Activated CD4-positive, alpha-beta memory T cell treated with anti-CD3 and anti-CD28 coated beads for 36 hours (primary cell): ENCODE results near the gene ARHGAP45. TPM values are rescaled to one million over a fixed set of nuclear protein-coding genes. Genes with fewer than 3 reads are reported as not detected.
A peak's percentile ranks its signal among the peaks of the same experiment; 100 is the strongest.

Experiments used
- CTCF ChIA-PET: fragments of 350-600 bp; sonication (Branson Sonifier 250); formaldehyde crosslinking; loops from one replicate; lab custom pipeline; 2021; ENCODE audit warnings: antibody characterized with exemption, inconsistent platforms; lab: Charles Lee
- POLR2A ChIA-PET: fragments of 350-600 bp; sonication (Branson Sonifier 250); formaldehyde crosslinking; loops from one replicate; lab custom pipeline; 2021; ENCODE audit warnings: antibody characterized with exemption; lab: Charles Lee
- DNase-seq: peaks from one replicate; pipeline ENCODE4 v3.0.0-alpha.2; 2020
- H3K27ac Mint-ChIP-seq: one replicate; pipeline ENCODE4 v1.8.0; 2021; ENCODE audit warnings: mixed read lengths
- H3K27me3 Mint-ChIP-seq: one replicate; pipeline ENCODE4 v1.8.0; 2021; ENCODE audit warnings: mixed read lengths
- H3K36me3 Mint-ChIP-seq: one replicate; pipeline ENCODE4 v1.8.0; 2021; ENCODE audit warnings: mixed read lengths
- H3K4me1 Mint-ChIP-seq: one replicate; pipeline ENCODE4 v1.8.0; 2021; ENCODE audit warnings: low read depth, mixed read lengths
- H3K4me3 Mint-ChIP-seq: one replicate; pipeline ENCODE4 v1.8.0; 2021; ENCODE audit warnings: mild to moderate bottlenecking, mixed read lengths
- H3K9me3 Mint-ChIP-seq: one replicate; pipeline ENCODE4 v1.8.0; 2021; ENCODE audit warnings: mixed read lengths
- intact Hi-C: fragments of 100-400 bp; cut with micrococcal nuclease; formaldehyde crosslinking; loops from one replicate; pipeline ENCODE4 v1.15.1; 2023
- total RNA-seq, 2 experiments: library from RNA; stranded (reverse); gene quantifications; one replicate each; pipeline ENCODE4 v1.2.3, GENCODE V29; 2021

The ARHGAP45 gene
- total RNA-seq, 2 experiments from 2014 or later: 136 to 142 TPM

DNA sequence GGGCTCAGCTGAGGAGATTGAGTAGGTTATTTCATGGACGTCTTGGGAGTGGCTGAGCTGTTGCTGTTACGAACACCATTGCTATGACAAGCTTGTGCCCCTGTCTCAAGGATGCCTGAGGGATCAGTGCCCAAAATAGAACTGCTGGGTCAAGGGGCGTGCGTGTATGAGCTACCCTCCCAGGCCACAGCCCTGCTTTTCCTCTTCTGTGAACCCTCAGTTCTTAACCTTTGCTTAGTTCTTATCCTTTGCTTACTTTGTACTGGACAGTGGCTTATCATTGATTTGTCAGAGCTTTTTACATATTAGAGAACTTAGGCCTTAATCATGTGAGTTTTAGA, 9.0 kb downstream of the ARHGAP45 start:
- ChIA-PET POLR2A (interaction anchor here (0.9 to 3.3 kb wide), 4 partner anchors 9 to 26 kb away, joined by 3 to 18 read pairs (median 6); partner anchors contain the start of gene ARHGAP45), CTCF (interaction anchor here (0.9 to 2.9 kb wide), 6 partner anchors 9 to 191 kb away, joined by 3 to 11 read pairs (median 6); partner anchors contain the start of genes ARHGAP45 and POLR2E)
- Mint-ChIP-seq H3K36me3 (peaks cover 61% of the 10 kb centered on the region), H3K9me3 (no peaks in the 10 kb centered on the region), H3K27me3 (no peaks in the 10 kb centered on the region), H3K27ac (peak overlapping the region; percentile 90), H3K4me3 (peak overlapping the region; percentile 55), H3K4me1 (peaks cover 69% of the 10 kb centered on the region)
- intact Hi-C loops: loop anchor here (2.0 kb wide), 2 partner anchors 19 to 37 kb away; partner anchors contain the start of gene POLR2E
- no peak for DNase-seq

DNA sequence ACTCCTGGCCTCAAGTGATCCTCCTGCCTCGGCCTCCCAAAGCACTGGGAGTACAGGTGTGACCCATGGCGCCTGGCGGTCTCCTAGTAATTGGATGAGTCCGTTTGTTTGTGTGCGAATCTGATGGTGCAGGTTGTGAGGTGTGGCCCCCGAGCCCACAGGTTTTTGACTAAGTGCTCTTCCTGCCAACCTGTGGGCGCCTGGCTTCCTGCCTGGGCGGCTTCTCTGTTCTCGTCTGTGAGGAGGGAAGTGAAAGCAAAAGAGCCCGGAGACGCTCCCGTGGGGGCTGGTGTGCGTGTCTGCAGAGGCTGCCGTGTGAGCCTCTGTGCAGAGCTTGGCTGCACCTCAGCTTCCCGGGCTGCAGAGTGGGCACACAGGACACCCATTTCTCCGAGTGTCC, 10.0 kb downstream of the ARHGAP45 start:
- H3K36me3 Mint-ChIP-seq: peaks cover 62% of the 10 kb centered on the region
- POLR2A ChIA-PET: interaction anchor here (0.6 to 6.7 kb wide), 7 partner anchors 10 to 57 kb away, joined by 3 to 55 read pairs (median 5); partner anchors contain the start of gene ARHGAP45

DNA sequence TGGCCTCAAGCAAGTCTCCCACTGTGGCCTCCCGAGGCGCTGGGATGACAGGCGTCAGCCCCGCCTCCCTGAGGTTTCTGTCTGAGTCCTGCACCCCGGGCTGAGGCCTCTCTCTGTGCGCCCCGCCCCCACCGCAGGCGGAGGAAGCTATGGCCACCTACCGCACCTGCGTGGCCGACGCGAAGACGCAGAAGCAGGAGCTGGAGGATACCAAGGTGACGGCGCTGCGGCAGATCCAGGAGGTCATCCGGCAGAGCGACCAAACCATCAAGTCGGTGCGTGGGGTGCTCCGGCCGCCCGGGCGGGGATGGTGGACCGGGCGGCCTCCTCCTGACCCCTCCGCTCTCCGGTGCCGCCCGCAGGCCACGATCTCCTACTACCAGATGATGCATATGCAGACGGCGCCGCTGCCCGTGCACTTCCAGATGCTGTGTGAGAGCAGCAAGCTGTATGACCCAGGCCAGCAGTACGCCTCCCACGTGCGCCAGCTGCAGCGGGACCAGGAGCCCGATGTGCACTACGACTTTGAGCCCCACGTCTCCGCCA, 12.7 kb downstream of the ARHGAP45 start:
- Mint-ChIP-seq H3K4me1 (peaks cover 63% of the 10 kb centered on the region), H3K27ac (peak overlapping the region; percentile 54), H3K9me3 (no peaks in the 10 kb centered on the region), H3K36me3 (peaks cover 61% of the 10 kb centered on the region), H3K27me3 (no peaks in the 10 kb centered on the region), H3K4me3 (peak overlapping the region; percentile 35)
- intact Hi-C loops: no loop called here
- ChIA-PET CTCF (interaction anchor here (0.6 to 4.8 kb wide), 5 partner anchors 10 to 34 kb away, joined by 3 to 25 read pairs (median 4); partner anchors contain the start of gene ARHGAP45), POLR2A (interaction anchor here (1.4 to 6.7 kb wide), 2 partner anchors 9 to 13 kb away, joined by 5 to 55 read pairs; partner anchors contain the start of gene ARHGAP45)
- DNase-seq: peak; percentile 93

More for the DNA sequence above, 10.0 kb downstream of the ARHGAP45 start:
- H3K9me3 Mint-ChIP-seq: no peaks in the 10 kb centered on the region
- H3K27ac Mint-ChIP-seq: peak overlapping the region; percentile 90
- peak overlapping the region; percentile 68 for H3K4me3 Mint-ChIP-seq
- CTCF ChIA-PET: interaction anchor here (0.6 to 2.9 kb wide), 3 partner anchors 10 to 80 kb away, joined by 3 to 11 read pairs (median 10); partner anchors contain the start of gene ARHGAP45
- intact Hi-C loops: loop anchor here (1.0 to 2.0 kb wide), 7 partner anchors 8 to 56 kb away; partner anchors contain the start of genes GPX4, POLR2E, RNU6-2 and TMEM259
- H3K27me3 Mint-ChIP-seq: no peaks in the 10 kb centered on the region
- peaks cover 68% of the 10 kb centered on the region for H3K4me1 Mint-ChIP-seq
- peak; percentile 96 for DNase-seq

DNA sequence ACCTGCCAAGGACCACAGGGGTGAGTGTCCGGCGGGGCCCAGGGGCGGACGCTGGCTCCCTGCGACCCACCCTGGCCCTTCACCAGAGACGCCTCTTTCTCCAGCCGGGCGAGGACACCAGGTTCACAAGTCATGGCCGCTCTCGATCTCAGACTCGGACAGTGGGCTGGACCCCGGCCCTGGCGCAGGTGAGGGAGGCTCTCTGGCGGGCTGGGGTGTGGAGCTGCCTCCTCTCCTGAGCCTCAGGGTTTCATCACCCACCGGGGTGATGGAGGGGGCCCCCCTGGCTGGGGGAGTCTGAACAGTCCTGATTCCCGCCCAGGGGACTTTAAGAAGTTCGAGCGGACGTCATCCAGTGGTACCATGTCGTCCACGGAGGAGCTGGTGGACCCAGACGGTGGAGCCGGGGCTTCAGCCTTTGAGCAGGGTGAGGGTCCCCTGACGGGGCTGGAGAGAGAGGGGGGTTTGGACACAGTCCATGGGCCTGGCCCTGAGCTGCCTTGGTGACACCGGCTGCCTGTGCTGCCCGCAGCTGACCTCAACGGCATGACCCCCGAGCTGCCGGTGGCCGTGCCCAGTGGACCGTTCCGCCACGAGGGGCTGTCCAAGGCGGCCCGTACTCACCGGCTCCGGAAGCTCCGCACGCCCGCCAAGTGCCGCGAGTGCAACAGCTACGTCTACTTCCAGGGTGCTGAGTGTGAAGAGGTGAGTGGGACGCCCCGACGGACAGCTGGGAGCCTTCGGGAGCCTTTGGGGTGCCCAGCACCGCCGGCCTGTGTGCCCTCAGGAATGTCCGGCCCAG, 13.6 kb downstream of the ARHGAP45 start:
- intact Hi-C loops: no loop called here
- Mint-ChIP-seq H3K36me3 (peaks cover 68% of the 10 kb centered on the region), H3K27me3 (no peaks in the 10 kb centered on the region), H3K9me3 (no peaks in the 10 kb centered on the region), H3K4me3 (no peak overlapping the region), H3K4me1 (peaks cover 67% of the 10 kb centered on the region), H3K27ac (no peak overlapping the region)
- CTCF ChIA-PET: interaction anchor here (1.0 to 4.8 kb wide), 5 partner anchors 10 to 112 kb away, joined by 3 to 25 read pairs (median 4); partner anchors contain the start of gene ARHGAP45
- POLR2A ChIA-PET: interaction anchor here (0.8 to 6.7 kb wide), 4 partner anchors 8 to 59 kb away, joined by 3 to 55 read pairs (median 6); partner anchors contain the start of genes ARHGAP45 and RNU6-2
- no peak for DNase-seq

DNA sequence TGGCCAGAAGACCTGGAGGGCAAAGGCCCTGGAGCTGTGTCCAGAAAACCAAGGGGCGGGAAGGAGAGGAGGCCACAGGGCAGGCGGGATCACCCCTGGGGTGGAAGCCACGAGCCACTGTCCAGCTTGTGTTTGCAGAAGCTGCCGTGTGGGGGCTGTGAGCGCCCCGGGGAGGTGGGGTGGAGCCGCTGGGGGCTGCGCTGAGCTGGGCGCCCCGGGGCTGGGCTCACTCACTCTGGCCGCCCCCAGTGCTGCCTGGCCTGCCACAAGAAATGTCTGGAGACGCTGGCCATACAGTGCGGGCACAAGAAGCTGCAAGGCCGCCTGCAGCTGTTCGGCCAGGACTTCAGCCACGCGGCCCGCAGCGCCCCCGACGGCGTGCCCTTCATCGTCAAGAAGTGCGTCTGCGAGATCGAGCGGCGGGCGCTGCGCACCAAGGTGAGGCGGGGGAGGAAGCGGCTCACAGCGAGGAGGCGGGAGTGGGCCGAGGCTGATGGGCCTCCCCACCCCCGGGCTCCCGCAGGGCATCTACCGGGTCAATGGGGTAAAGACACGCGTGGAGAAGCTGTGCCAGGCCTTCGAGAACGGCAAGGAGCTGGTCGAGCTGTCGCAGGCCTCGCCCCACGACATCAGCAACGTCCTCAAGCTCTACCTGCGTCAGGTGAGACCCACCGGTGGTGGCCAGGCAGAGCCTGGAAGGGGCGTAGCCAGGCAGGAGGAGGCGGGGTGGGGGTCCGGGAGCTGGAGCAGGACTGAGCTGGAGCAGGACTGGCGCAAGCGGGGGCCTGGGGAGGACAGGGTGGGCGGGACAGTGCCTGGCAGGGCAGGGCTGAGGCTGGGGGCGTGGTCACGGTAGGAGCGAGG, 14.6 kb downstream of the ARHGAP45 start:
- no peak for DNase-seq
- POLR2A ChIA-PET: interaction anchor here (0.6 to 6.7 kb wide), 4 partner anchors 13 to 172 kb away, joined by 3 to 55 read pairs (median 5); partner anchors contain the start of genes ARHGAP45 and GPX4
- H3K36me3 Mint-ChIP-seq: peaks cover 62% of the 10 kb centered on the region
- no peak overlapping the region for H3K4me3 Mint-ChIP-seq
- CTCF ChIA-PET: interaction anchor here (0.9 to 4.8 kb wide), 4 partner anchors 10 to 111 kb away, joined by 3 to 25 read pairs (median 4); partner anchors contain the start of gene ARHGAP45
- H3K27ac Mint-ChIP-seq: no peak overlapping the region
- H3K4me1 Mint-ChIP-seq: peaks cover 60% of the 10 kb centered on the region
- intact Hi-C loops: loop anchor here (1.0 kb wide), 2 partner anchors 14 kb away; partner anchors contain the start of genes ARHGAP45 and POLR2E
- no peaks in the 10 kb centered on the region for H3K27me3 Mint-ChIP-seq
- H3K9me3 Mint-ChIP-seq: no peaks in the 10 kb centered on the region

DNA sequence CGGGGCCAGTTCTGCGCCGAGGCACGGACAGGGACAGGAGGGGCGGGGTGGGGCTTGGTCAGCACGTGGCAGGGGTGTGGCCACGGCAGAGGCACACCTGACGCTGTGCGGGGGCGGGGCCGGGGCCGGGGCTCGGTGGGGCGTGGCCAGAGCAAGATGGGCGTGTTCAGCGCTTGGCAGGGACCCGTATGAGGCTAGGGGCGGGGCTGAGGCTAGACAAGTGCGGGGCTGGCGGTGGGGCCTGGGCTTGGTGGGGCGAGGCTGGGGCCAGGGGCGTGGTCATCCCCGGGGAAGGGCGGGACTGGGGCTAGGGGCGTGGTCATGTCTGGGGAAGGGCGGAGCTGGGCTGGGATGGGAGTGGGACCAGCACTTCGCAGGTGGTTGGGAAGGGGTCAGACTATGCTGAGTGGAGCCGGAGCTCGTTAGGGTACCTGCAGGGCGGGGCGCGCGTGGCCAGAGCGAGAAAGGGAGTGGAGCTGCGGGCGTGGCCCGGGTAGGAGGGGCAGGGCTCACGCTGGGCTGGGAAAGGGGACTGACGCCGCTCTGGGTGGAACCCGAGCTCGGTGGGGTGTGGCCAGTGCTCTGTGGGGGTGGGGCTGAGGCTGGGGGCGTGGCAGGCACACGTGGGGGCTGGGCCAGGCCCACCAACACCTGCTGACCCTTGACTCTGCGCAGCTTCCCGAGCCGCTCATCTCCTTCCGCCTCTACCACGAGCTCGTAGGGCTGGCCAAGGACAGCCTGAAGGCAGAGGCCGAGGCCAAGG, 15.4 kb downstream of the ARHGAP45 start:
- peak; percentile 92 for DNase-seq
- no peaks in the 10 kb centered on the region for H3K27me3 Mint-ChIP-seq
- H3K27ac Mint-ChIP-seq: no peak overlapping the region
- POLR2A ChIA-PET: interaction anchor here (0.6 to 6.7 kb wide), 5 partner anchors 12 to 171 kb away, joined by 3 to 55 read pairs (median 3); partner anchors contain the start of genes ARHGAP45, GPX4 and POLR2E
- intact Hi-C loops: loop anchor here (1.0 kb wide), 2 partner anchors 13 to 15 kb away; partner anchors contain the start of genes ARHGAP45 and POLR2E
- CTCF ChIA-PET: interaction anchor here (0.9 to 4.8 kb wide), 4 partner anchors 9 to 31 kb away, joined by 3 to 25 read pairs (median 4); partner anchors contain the start of gene ARHGAP45
- no peak overlapping the region for H3K4me3 Mint-ChIP-seq
- no peaks in the 10 kb centered on the region for H3K9me3 Mint-ChIP-seq
- peaks cover 58% of the 10 kb centered on the region for H3K36me3 Mint-ChIP-seq
- H3K4me1 Mint-ChIP-seq: peaks cover 54% of the 10 kb centered on the region

DNA sequence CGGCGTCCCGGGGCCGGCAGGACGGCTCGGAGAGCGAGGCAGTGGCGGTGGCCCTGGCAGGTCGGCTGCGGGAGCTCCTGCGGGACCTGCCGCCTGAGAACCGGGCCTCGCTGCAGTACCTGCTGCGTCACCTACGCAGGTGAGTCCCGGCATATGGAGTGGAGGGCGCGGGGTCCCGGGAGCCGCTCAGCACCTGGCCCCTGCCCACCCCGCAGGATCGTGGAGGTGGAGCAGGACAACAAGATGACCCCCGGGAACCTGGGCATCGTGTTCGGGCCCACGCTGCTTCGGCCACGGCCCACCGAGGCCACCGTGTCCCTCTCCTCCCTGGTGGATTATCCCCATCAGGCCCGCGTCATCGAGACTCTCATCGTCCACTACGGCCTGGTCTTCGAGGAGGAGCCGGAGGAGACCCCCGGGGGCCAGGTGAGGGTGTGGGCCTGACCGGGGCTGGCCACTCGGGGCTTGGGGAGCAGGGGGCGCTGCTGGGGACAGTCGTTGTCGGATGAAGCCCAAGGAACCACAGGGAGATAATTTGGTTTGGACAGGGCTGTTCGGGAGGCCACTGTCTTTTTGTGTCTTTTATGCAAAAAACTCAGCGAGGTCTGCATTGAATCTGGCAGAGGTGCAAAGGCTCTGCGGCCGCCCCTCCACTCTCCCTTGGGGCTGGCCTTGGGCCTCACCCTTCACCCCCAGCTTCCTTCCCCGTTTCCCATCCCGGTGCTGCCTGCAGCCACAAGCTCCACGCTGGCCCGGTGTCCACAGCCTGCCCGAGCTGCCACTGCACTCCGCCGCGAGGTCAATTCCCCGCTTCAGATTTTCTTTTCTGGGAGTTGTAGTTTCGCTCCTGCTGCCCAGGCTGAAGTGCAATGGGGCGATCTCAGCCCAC, 16.2 kb downstream of the ARHGAP45 start:
- H3K4me3 Mint-ChIP-seq: no peak overlapping the region
- H3K36me3 Mint-ChIP-seq: peaks cover 58% of the 10 kb centered on the region
- CTCF ChIA-PET: interaction anchor here (0.6 to 6.9 kb wide), 5 partner anchors 8 to 288 kb away, joined by 3 to 41 read pairs (median 6); partner anchors contain the start of gene ARHGAP45
- H3K9me3 Mint-ChIP-seq: no peaks in the 10 kb centered on the region
- H3K27me3 Mint-ChIP-seq: no peaks in the 10 kb centered on the region
- intact Hi-C loops: loop anchor here (1.0 kb wide), 2 partner anchors 12 to 16 kb away; partner anchors contain the start of genes ARHGAP45 and POLR2E
- no peak overlapping the region for H3K27ac Mint-ChIP-seq
- H3K4me1 Mint-ChIP-seq: peaks cover 56% of the 10 kb centered on the region
- POLR2A ChIA-PET: interaction anchor here (0.6 to 6.7 kb wide), 5 partner anchors 11 to 167 kb away, joined by 3 to 55 read pairs (median 3); partner anchors contain the start of genes ARHGAP45, GPX4 and POLR2E
- DNase-seq: no peak

DNA sequence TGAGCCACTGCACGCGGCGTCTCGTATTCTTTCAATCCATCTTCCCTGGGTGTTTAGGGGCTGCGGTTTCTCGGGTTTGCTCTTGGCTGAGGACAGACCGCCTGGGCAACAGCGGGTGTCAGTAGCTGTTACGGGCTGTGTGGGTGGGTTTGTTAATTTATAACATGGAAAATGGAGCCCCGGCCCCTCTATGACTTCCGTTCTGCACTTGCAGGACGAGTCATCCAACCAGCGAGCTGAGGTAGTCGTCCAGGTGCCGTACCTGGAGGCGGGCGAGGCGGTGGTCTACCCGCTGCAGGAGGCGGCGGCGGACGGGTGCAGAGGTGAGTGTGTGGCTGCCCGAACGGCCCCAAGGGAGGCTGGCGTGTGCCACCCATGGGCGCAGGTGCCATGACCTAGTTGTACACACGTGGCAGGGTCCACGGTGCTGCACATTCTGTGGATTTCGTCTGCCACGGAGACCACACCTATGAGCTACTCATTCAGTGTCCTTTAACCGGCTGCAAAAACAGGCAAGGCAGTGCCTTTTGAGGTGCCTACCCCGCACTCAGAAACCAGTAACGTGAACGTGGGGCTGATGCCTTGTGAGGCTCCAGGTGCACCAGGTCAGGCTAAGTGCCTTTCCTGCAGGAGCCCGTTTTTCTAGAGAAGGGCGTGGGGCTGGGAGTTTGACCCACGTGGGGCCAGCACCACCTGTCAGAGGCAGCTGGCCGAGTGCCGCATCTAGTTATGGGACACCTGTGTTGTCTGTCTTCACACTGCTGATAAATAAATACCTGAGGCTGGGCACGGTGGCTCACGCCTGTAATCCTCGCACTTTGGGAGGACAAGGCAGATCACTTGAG, 17.3 kb downstream of the ARHGAP45 start:
- Mint-ChIP-seq H3K27ac (peak overlapping the region; percentile 3), H3K36me3 (peaks cover 57% of the 10 kb centered on the region), H3K27me3 (no peaks in the 10 kb centered on the region), H3K4me3 (no peak overlapping the region), H3K4me1 (peaks cover 60% of the 10 kb centered on the region), H3K9me3 (no peaks in the 10 kb centered on the region)
- ChIA-PET CTCF (interaction anchor here (0.8 to 6.9 kb wide), 2 partner anchors 10 to 18 kb away, joined by 3 to 41 read pairs; partner anchors contain the start of gene ARHGAP45), POLR2A (interaction anchor here (0.6 to 4.6 kb wide), 2 partner anchors 10 to 185 kb away, joined by 3 to 26 read pairs; partner anchors contain the start of genes CIRBP and POLR2E)
- peak; percentile 51 for DNase-seq
- intact Hi-C loops: no loop called here
